Activated CD4-positive, alpha-beta memory T cell treated with anti-CD3 and anti-CD28 coated beads for 36 hours (primary cell): ENCODE measurements around the gene IGFBP5. TPM values are rescaled to one million over a fixed set of nuclear protein-coding genes. Genes with fewer than 3 reads are reported as not detected.

ENCODE experiments used
- CTCF ChIA-PET: fragments of 350-600 bp; sonication (Branson Sonifier 250); formaldehyde crosslinking; loops from one replicate; lab custom pipeline; 2021; ENCODE audit warnings: antibody characterized with exemption, inconsistent platforms; lab: Charles Lee
- POLR2A ChIA-PET: fragments of 350-600 bp; sonication (Branson Sonifier 250); formaldehyde crosslinking; loops from one replicate; lab custom pipeline; 2021; ENCODE audit warnings: antibody characterized with exemption; lab: Charles Lee
- DNase-seq: peaks from one replicate; pipeline ENCODE4 v3.0.0-alpha.2; 2020
- H3K27ac Mint-ChIP-seq: one replicate; pipeline ENCODE4 v1.8.0; 2021; ENCODE audit warnings: mixed read lengths
- H3K27me3 Mint-ChIP-seq: one replicate; pipeline ENCODE4 v1.8.0; 2021; ENCODE audit warnings: mixed read lengths
- H3K36me3 Mint-ChIP-seq: one replicate; pipeline ENCODE4 v1.8.0; 2021; ENCODE audit warnings: mixed read lengths
- H3K4me1 Mint-ChIP-seq: one replicate; pipeline ENCODE4 v1.8.0; 2021; ENCODE audit warnings: low read depth, mixed read lengths
- H3K4me3 Mint-ChIP-seq: one replicate; pipeline ENCODE4 v1.8.0; 2021; ENCODE audit warnings: mild to moderate bottlenecking, mixed read lengths
- H3K9me3 Mint-ChIP-seq: one replicate; pipeline ENCODE4 v1.8.0; 2021; ENCODE audit warnings: mixed read lengths
- intact Hi-C: fragments of 100-400 bp; cut with micrococcal nuclease; formaldehyde crosslinking; loops from one replicate; pipeline ENCODE4 v1.15.1; 2023
- total RNA-seq, 2 experiments: library from RNA; stranded (reverse); gene quantifications; one replicate each; pipeline ENCODE4 v1.2.3, GENCODE V29; 2021

The IGFBP5 gene
- total RNA-seq, 2 experiments from 2014 or later = not detected

- Mint-ChIP-seq H3K4me3 (peak overlapping the region; percentile 40), H3K9me3 (no peaks in the 10 kb centered on the region), H3K27me3 (peaks cover 57% of the 10 kb centered on the region), H3K27ac (no peak overlapping the region), H3K36me3 (no peaks in the 10 kb centered on the region), H3K4me1 (peaks cover 25% of the 10 kb centered on the region)
- intact Hi-C loops = loop anchor here (5.0 to 10.0 kb wide), 2 partner anchors 921 to 1064 kb away; no protein-coding TSS in a partner anchor
- ChIA-PET POLR2A (no interaction called here), CTCF (interaction anchor here (1.2 to 2.4 kb wide), 3 partner anchors 9 to 1019 kb away, joined by 5 to 10 read pairs (median 6); no protein-coding TSS in a partner anchor)
- DNase-seq = no peak
These were observed 1.8 kb downstream of the IGFBP5 start for GRCh38 chr2:216693414-216694080.

- Mint-ChIP-seq H3K27ac (no peak overlapping the region), H3K27me3 (peaks cover 56% of the 10 kb centered on the region), H3K36me3 (no peaks in the 10 kb centered on the region), H3K9me3 (no peaks in the 10 kb centered on the region), H3K4me3 (peak overlapping the region; percentile 63), H3K4me1 (peaks cover 25% of the 10 kb centered on the region)
- CTCF ChIA-PET = interaction anchor here (1.4 to 2.4 kb wide), 2 partner anchors 9 to 11 kb away, joined by 5 to 10 read pairs; no protein-coding TSS in a partner anchor
- intact Hi-C loops = loop anchor here (5.0 to 10.0 kb wide), 2 partner anchors 922 to 1064 kb away; no protein-coding TSS in a partner anchor
- peak; percentile 69 for DNase-seq
- POLR2A ChIA-PET = no interaction called here
These were observed 2.5 kb downstream of the IGFBP5 start for GRCh38 chr2:216692636-216693413.

- no peaks in the 10 kb centered on the region for H3K9me3 Mint-ChIP-seq
- peaks cover 48% of the 10 kb centered on the region for H3K27me3 Mint-ChIP-seq
- peaks cover 25% of the 10 kb centered on the region for H3K4me1 Mint-ChIP-seq
- H3K27ac Mint-ChIP-seq = no peak overlapping the region
- no peaks in the 10 kb centered on the region for H3K36me3 Mint-ChIP-seq
- intact Hi-C loops = loop anchor here (1.0 to 10.0 kb wide), 3 partner anchors 532 to 1066 kb away; no protein-coding TSS in a partner anchor
- ChIA-PET POLR2A (interaction anchor here (0.6 kb wide), 1 partner anchor 16 kb away, joined by 3 read pairs; no protein-coding TSS in a partner anchor), CTCF (no interaction called here)
- H3K4me3 Mint-ChIP-seq = peak overlapping the region; percentile 41
- DNase-seq = peak; percentile 46
These were observed 4.3 kb downstream of the IGFBP5 start for GRCh38 chr2:216690853-216691741.

- Mint-ChIP-seq H3K27ac (no peak overlapping the region), H3K4me3 (no peak overlapping the region), H3K36me3 (no peaks in the 10 kb centered on the region), H3K9me3 (no peaks in the 10 kb centered on the region), H3K4me1 (peaks cover 25% of the 10 kb centered on the region), H3K27me3 (peaks cover 46% of the 10 kb centered on the region)
- ChIA-PET CTCF (no interaction called here), POLR2A (interaction anchor here (0.6 kb wide), 1 partner anchor 15 kb away, joined by 3 read pairs; no protein-coding TSS in a partner anchor)
- no peak for DNase-seq
- intact Hi-C loops = loop anchor here (5.0 to 10.0 kb wide), 2 partner anchors 924 to 1067 kb away; no protein-coding TSS in a partner anchor
These were observed 4.9 kb downstream of the IGFBP5 start for GRCh38 chr2:216690456-216690852.

- intact Hi-C loops = no loop called here
- CTCF ChIA-PET = interaction anchor here (1.3 kb wide), 1 partner anchor 1024 kb away, joined by 3 read pairs; no protein-coding TSS in a partner anchor
These were observed 6.0 kb downstream of the IGFBP5 start for GRCh38 chr2:216689397-216689796.

GRCh38 chr2:216688731-216689340 lies 6.5 kb downstream of the IGFBP5 start:
- CTCF ChIA-PET = interaction anchor here (1.3 kb wide), 1 partner anchor 1024 kb away, joined by 3 read pairs; no protein-coding TSS in a partner anchor
- H3K4me3 Mint-ChIP-seq = no peak overlapping the region
- POLR2A ChIA-PET = no interaction called here
- intact Hi-C loops = no loop called here
- H3K36me3 Mint-ChIP-seq = no peaks in the 10 kb centered on the region
- H3K27ac Mint-ChIP-seq = no peak overlapping the region
- DNase-seq = no peak
- H3K4me1 Mint-ChIP-seq = peaks cover 23% of the 10 kb centered on the region
- no peaks in the 10 kb centered on the region for H3K9me3 Mint-ChIP-seq
- peaks cover 46% of the 10 kb centered on the region for H3K27me3 Mint-ChIP-seq

More at GRCh38 chr2:216689397-216689796, 6.0 kb downstream of the IGFBP5 start:
- no peak overlapping the region for H3K27ac Mint-ChIP-seq
- DNase-seq = no peak
- H3K27me3 Mint-ChIP-seq = peaks cover 48% of the 10 kb centered on the region
- no peaks in the 10 kb centered on the region for H3K9me3 Mint-ChIP-seq
- POLR2A ChIA-PET = no interaction called here
- H3K4me1 Mint-ChIP-seq = peaks cover 25% of the 10 kb centered on the region
- H3K4me3 Mint-ChIP-seq = no peak overlapping the region
- H3K36me3 Mint-ChIP-seq = no peaks in the 10 kb centered on the region

GRCh38 chr2:216687646-216688045 lies 7.7 kb downstream of the IGFBP5 start:
- peak; percentile 31 for DNase-seq
- no peak overlapping the region for H3K4me3 Mint-ChIP-seq
- peaks cover 45% of the 10 kb centered on the region for H3K27me3 Mint-ChIP-seq
- ChIA-PET CTCF (interaction anchor here (0.8 to 1.1 kb wide), 3 partner anchors 9 to 1025 kb away, joined by 3 read pairs; no protein-coding TSS in a partner anchor), POLR2A (no interaction called here)
- H3K9me3 Mint-ChIP-seq = no peaks in the 10 kb centered on the region
- intact Hi-C loops = no loop called here
- H3K27ac Mint-ChIP-seq = no peak overlapping the region
- H3K36me3 Mint-ChIP-seq = no peaks in the 10 kb centered on the region
- peaks cover 15% of the 10 kb centered on the region for H3K4me1 Mint-ChIP-seq

- intact Hi-C loops = no loop called here
- Mint-ChIP-seq H3K4me1 (peaks cover 10% of the 10 kb centered on the region), H3K27ac (no peak overlapping the region), H3K4me3 (no peak overlapping the region), H3K36me3 (no peaks in the 10 kb centered on the region), H3K9me3 (no peaks in the 10 kb centered on the region), H3K27me3 (peaks cover 43% of the 10 kb centered on the region)
- ChIA-PET CTCF (interaction anchor here (0.8 to 1.1 kb wide), 3 partner anchors 10 to 1026 kb away, joined by 3 read pairs; no protein-coding TSS in a partner anchor), POLR2A (no interaction called here)
- no peak for DNase-seq
These were observed 8.2 kb downstream of the IGFBP5 start for GRCh38 chr2:216687111-216687510.

- no peak overlapping the region for H3K27ac Mint-ChIP-seq
- POLR2A ChIA-PET = interaction anchor here (0.6 kb wide), 1 partner anchor 179 kb away, joined by 3 read pairs; no protein-coding TSS in a partner anchor
- CTCF ChIA-PET = interaction anchor here (1.5 to 1.9 kb wide), 2 partner anchors 167 to 1027 kb away, joined by 4 to 8 read pairs; no protein-coding TSS in a partner anchor
- H3K9me3 Mint-ChIP-seq = no peaks in the 10 kb centered on the region
- intact Hi-C loops = no loop called here
- no peaks in the 10 kb centered on the region for H3K36me3 Mint-ChIP-seq
- DNase-seq = no peak
- H3K4me3 Mint-ChIP-seq = no peak overlapping the region
- peaks cover 35% of the 10 kb centered on the region for H3K27me3 Mint-ChIP-seq
- H3K4me1 Mint-ChIP-seq = no peaks in the 10 kb centered on the region
These were observed 9.9 kb downstream of the IGFBP5 start for GRCh38 chr2:216685327-216685875.

GRCh38 chr2:216683846-216684245 lies 11.5 kb downstream of the IGFBP5 start:
- ChIA-PET CTCF (interaction anchor here (1.4 to 1.9 kb wide), 2 partner anchors 10 to 1029 kb away, joined by 5 to 8 read pairs; no protein-coding TSS in a partner anchor), POLR2A (no interaction called here)
- Mint-ChIP-seq H3K27me3 (peaks cover 26% of the 10 kb centered on the region), H3K36me3 (no peaks in the 10 kb centered on the region), H3K9me3 (no peaks in the 10 kb centered on the region), H3K4me3 (no peak overlapping the region), H3K4me1 (no peaks in the 10 kb centered on the region), H3K27ac (no peak overlapping the region)
- intact Hi-C loops = no loop called here
- no peak for DNase-seq
